KMS-11 (cell line): ENCODE data around the gene SERP2.

ENCODE experiments used
- H2AFZ ChIP-seq: fragments of 200-600 bp; sonication (generic); 2 replicates; pipeline ENCODE4 v1.6.1; 2016; ENCODE audit warnings: antibody characterized with exemption, mixed run types, low read depth
- H3K27ac ChIP-seq: fragments of 200-600 bp; sonication (generic); 2 replicates; pipeline ENCODE4 v1.6.1; 2016; ENCODE audit warnings: mild to moderate bottlenecking, mixed run types
- H3K27me3 ChIP-seq: fragments of 200-600 bp; sonication (generic); 2 replicates; pipeline ENCODE4 v1.6.1; 2017; ENCODE audit warnings: mild to moderate bottlenecking, low read depth, mixed run types, moderate library complexity; ENCODE audit not compliant: insufficient read depth
- H3K36me3 ChIP-seq: fragments of 200-600 bp; sonication (generic); 2 replicates; pipeline ENCODE4 v1.6.1; 2017; ENCODE audit warnings: mild to moderate bottlenecking, mixed run types; ENCODE audit not compliant: insufficient read depth
- H3K4me1 ChIP-seq: fragments of 200-600 bp; sonication (generic); 2 replicates; pipeline ENCODE4 v1.6.1; 2016; ENCODE audit warnings: mild to moderate bottlenecking, low read depth, mixed run types; ENCODE audit not compliant: poor library complexity, severe bottlenecking
- H3K4me2 ChIP-seq: fragments of 200-600 bp; sonication (generic); 2 replicates; pipeline ENCODE4 v1.7.0; 2016; ENCODE audit warnings: mild to moderate bottlenecking, mixed run types
- H3K4me3 ChIP-seq: fragments of 200-600 bp; sonication (generic); IDR thresholded peaks from 2 replicates; pipeline ENCODE4 v1.6.1; 2017; ENCODE audit warnings: low read depth, low read length, mixed read lengths; ENCODE audit not compliant: insufficient read depth
- H3K79me2 ChIP-seq: fragments of 200-600 bp; sonication (generic); 2 replicates; pipeline ENCODE4 v1.6.1; 2016; ENCODE audit warnings: low read depth, mixed run types; ENCODE audit not compliant: insufficient read depth
- H3K9ac ChIP-seq: fragments of 200-600 bp; sonication (generic); 2 replicates; pipeline ENCODE4 v1.6.1; 2016; ENCODE audit warnings: mild to moderate bottlenecking, mixed run types
- H4K20me1 ChIP-seq: fragments of 200-600 bp; sonication (generic); 2 replicates; pipeline ENCODE4 v1.6.1; 2016; ENCODE audit warnings: mild to moderate bottlenecking, mixed run types; ENCODE audit not compliant: insufficient read depth
- TF ChIP-seq, protein P1 (sequence below): fragments of 200-600 bp; sonication (generic); conservative IDR thresholded peaks from 2 replicates; pipeline ENCODE4 v1.6.1; 2017; ENCODE audit warnings: low read depth, mild to moderate bottlenecking, antibody characterized with exemption, low read length, moderate library complexity, mixed read lengths

Gene SERP2

DNA sequence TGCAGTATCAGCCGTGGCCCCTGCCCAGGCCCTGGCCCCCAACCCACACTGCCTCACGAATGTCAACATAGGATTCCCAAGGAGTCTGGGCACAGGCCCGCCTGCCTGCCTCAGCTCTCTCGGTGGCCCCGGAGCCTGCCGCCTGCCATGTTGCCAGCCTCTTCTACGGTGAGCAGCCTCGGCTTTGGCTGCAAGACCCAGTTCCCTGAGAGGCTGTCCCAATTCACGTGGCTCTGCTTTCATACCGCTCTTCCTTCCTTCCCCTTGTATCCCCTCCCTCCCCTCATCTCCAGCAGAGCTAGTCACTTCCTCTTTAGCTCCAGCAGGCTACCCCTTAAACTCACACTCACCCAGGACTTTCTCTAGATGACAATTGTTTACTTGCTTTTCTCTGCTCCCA lies 42.7 kb downstream of the SERP2 start:
- no peak overlapping the region for H3K4me3 ChIP-seq
- H3K79me2 ChIP-seq = no peaks in the 10 kb centered on the region
- no peak overlapping the region for H3K9ac ChIP-seq
- no peaks in the 10 kb centered on the region for H3K27me3 ChIP-seq
- no peaks in the 10 kb centered on the region for H3K4me1 ChIP-seq
- no peaks in the 10 kb centered on the region for H4K20me1 ChIP-seq
- H3K27ac ChIP-seq = no peak overlapping the region
- no peak overlapping the region for H2AFZ ChIP-seq
- H3K4me2 ChIP-seq = no peak overlapping the region
- H3K36me3 ChIP-seq = no peaks in the 10 kb centered on the region
- TF ChIP-seq, protein P1, sequence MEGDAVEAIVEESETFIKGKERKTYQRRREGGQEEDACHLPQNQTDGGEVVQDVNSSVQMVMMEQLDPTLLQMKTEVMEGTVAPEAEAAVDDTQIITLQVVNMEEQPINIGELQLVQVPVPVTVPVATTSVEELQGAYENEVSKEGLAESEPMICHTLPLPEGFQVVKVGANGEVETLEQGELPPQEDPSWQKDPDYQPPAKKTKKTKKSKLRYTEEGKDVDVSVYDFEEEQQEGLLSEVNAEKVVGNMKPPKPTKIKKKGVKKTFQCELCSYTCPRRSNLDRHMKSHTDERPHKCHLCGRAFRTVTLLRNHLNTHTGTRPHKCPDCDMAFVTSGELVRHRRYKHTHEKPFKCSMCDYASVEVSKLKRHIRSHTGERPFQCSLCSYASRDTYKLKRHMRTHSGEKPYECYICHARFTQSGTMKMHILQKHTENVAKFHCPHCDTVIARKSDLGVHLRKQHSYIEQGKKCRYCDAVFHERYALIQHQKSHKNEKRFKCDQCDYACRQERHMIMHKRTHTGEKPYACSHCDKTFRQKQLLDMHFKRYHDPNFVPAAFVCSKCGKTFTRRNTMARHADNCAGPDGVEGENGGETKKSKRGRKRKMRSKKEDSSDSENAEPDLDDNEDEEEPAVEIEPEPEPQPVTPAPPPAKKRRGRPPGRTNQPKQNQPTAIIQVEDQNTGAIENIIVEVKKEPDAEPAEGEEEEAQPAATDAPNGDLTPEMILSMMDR = no peak

DNA sequence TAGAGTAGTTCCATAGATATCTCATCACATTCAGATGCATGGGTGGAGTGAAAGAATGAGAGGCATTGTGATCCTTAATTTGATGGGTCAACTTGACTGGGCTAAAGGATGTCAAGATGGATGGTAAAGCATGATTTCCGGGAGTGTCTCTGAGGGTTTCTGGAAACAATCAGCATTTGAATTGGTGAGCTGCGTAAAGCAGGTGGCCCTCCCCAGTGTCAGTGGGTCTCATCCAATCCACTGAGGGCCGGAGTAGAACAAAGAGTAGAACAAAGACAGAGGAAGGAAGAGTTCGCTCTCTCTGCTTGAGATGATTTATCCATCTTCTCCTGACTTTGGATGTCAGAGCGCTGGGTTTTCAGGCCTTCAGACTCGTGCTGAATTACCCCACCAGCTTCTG lies 43.1 kb downstream of the SERP2 start:
- Histone ChIP-seq H4K20me1 (no peaks in the 10 kb centered on the region), H3K9ac (no peak overlapping the region), H3K4me2 (no peak overlapping the region), H3K4me3 (no peak overlapping the region), H3K27ac (no peak overlapping the region), H3K27me3 (no peaks in the 10 kb centered on the region), H3K79me2 (no peaks in the 10 kb centered on the region), H3K36me3 (no peaks in the 10 kb centered on the region), H2AFZ (no peak overlapping the region), H3K4me1 (no peaks in the 10 kb centered on the region)
- TF ChIP-seq, protein P1 = no peak

DNA sequence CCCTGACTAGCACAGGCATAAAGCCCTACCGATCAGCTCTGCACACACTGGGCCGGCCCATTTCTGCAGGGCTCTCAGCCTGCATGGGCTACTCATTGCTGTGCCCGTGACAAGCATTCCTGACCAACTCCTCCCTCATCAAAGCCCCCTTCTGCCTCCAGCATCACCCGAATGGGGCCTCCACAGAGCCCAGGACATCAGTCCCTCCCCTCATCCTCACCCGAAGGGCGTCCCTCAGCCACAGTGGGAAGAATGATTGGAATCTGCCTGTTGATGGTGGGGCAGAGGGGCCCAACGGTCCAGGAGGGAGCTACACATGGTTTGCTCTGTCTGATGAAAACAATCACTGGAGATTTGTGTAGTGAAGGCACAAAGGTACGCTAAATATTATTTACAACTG lies 43.8 kb downstream of the SERP2 start:
- no peaks in the 10 kb centered on the region for H3K79me2 ChIP-seq
- no peak overlapping the region for H3K4me2 ChIP-seq
- no peak overlapping the region for H2AFZ ChIP-seq
- H3K4me1 ChIP-seq = peaks cover 6% of the 10 kb centered on the region
- H4K20me1 ChIP-seq = no peaks in the 10 kb centered on the region
- H3K9ac ChIP-seq = no peak overlapping the region
- no peak overlapping the region for H3K27ac ChIP-seq
- H3K36me3 ChIP-seq = no peaks in the 10 kb centered on the region
- no peaks in the 10 kb centered on the region for H3K27me3 ChIP-seq
- TF ChIP-seq, protein P1 = no peak
- H3K4me3 ChIP-seq = no peak overlapping the region

DNA sequence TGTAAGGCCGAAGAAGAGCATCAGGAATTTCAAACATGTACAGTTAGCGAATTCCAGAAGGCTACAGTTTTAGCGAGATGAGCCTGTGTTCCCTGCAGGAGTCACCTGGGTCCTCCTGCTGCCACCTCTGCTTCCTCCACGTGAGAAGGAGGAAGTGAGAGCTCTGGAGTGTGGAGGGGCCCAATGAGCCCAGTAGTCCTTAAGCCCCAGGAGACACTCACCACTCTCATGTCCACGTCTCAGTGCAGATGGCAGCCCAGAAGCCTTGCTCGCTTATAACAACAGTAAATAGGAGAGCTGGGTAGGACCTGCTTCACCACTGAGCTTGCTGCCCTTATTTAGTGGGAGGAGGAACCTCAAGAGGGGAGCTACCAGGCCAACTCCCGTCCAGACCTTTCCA lies 44.3 kb downstream of the SERP2 start:
- H3K4me1 ChIP-seq = peaks cover 11% of the 10 kb centered on the region
- H4K20me1 ChIP-seq = no peaks in the 10 kb centered on the region
- no peak overlapping the region for H3K27ac ChIP-seq
- no peak overlapping the region for H3K9ac ChIP-seq
- H3K4me2 ChIP-seq = no peak overlapping the region
- no peak overlapping the region for H2AFZ ChIP-seq
- H3K79me2 ChIP-seq = no peaks in the 10 kb centered on the region
- H3K4me3 ChIP-seq = no peak overlapping the region
- TF ChIP-seq, protein P1 = no peak
- no peaks in the 10 kb centered on the region for H3K27me3 ChIP-seq
- no peaks in the 10 kb centered on the region for H3K36me3 ChIP-seq
